ENCODE results near the gene SPACA6.

DNA sequence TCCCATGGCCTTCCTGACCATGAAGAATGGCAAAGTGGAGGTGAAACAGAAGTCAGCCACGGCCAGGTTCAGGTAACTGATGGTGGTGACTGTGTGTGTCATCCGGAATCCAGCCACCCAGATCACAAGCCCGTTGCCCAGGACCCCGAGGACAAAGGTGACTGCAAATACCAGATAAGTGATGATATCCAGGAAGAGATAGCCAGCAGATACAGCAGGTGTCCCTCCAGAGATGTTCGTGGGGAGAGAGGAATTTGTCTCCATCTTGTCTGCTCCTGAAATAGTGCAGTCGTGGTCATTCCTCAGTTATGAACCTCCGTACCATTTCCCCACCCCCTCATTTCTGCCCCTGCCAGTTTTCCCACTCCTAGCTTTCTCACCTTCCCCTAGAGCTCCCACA lies 53.6 kb downstream of the SPACA6 start:
- TF ChIP-seq, protein P1, sequence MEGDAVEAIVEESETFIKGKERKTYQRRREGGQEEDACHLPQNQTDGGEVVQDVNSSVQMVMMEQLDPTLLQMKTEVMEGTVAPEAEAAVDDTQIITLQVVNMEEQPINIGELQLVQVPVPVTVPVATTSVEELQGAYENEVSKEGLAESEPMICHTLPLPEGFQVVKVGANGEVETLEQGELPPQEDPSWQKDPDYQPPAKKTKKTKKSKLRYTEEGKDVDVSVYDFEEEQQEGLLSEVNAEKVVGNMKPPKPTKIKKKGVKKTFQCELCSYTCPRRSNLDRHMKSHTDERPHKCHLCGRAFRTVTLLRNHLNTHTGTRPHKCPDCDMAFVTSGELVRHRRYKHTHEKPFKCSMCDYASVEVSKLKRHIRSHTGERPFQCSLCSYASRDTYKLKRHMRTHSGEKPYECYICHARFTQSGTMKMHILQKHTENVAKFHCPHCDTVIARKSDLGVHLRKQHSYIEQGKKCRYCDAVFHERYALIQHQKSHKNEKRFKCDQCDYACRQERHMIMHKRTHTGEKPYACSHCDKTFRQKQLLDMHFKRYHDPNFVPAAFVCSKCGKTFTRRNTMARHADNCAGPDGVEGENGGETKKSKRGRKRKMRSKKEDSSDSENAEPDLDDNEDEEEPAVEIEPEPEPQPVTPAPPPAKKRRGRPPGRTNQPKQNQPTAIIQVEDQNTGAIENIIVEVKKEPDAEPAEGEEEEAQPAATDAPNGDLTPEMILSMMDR (IDR thresholded peaks at IDR 0.05): no peak
- no peak for TF ChIP-seq POLR2A (IDR thresholded peaks at IDR 0.05)
